H7 (cell line): ENCODE measurements around the gene CALB2. TPM values are rescaled to one million over a fixed set of nuclear protein-coding genes. Genes with fewer than 3 reads are reported as not detected.

ENCODE experiments used
- DNase-seq: peaks from one replicate; pipeline ENCODE4 v3.0.0; 2012
- H3K27me3 ChIP-seq: 2 replicates; pipeline ENCODE4 v1.6.0; 2011; ENCODE audit warnings: mild to moderate bottlenecking, low read length; ENCODE audit not compliant: control insufficient read depth, insufficient read depth
- H3K36me3 ChIP-seq: replicated peaks from 2 replicates; pipeline ENCODE4 v1.5.1; 2011; ENCODE audit warnings: low read length; ENCODE audit not compliant: control insufficient read depth, insufficient read depth
- H3K4me3 ChIP-seq: 2 replicates; pipeline ENCODE4 v1.5.1; 2011; ENCODE audit warnings: low read depth, mild to moderate bottlenecking, control low read depth, low read length, moderate library complexity; ENCODE audit not compliant: insufficient read depth
- total RNA-seq: library from RNA; depleted of rRNA; stranded (reverse); fragments of >200 nt; shearing (Covaris generic); gene quantifications from 2 replicates; pipeline ENCODE4 v1.2.3, GENCODE V29; 2014

The CALB2 gene
- total RNA-seq, 1 experiment from 2014 or later = 1.0 TPM

DNA sequence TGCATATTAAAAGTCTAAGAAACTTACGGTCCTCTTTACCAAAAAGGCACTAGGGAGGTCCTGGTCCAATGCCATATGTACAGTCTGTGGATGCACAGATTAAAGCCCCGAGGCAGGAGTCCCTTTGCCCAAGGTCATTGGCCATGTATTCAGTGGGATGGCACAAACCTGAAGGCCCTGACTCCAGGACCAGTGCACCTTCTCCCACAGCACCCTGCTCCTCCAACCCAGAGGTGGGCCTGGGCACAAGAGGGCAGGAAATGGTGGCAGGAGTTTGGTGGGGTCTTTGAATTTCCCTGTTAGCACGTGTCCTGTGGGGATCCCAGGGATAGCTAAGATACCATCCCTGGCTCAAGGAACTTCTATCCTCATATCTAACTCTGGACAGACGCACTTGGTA, 54.8 kb downstream of the CALB2 start:
- Histone ChIP-seq H3K36me3 (no peaks in the 10 kb centered on the region), H3K4me3 (no peak overlapping the region), H3K27me3 (no peaks in the 10 kb centered on the region; the same call in 1 of the 2 replicates)
- no peak for DNase-seq

DNA sequence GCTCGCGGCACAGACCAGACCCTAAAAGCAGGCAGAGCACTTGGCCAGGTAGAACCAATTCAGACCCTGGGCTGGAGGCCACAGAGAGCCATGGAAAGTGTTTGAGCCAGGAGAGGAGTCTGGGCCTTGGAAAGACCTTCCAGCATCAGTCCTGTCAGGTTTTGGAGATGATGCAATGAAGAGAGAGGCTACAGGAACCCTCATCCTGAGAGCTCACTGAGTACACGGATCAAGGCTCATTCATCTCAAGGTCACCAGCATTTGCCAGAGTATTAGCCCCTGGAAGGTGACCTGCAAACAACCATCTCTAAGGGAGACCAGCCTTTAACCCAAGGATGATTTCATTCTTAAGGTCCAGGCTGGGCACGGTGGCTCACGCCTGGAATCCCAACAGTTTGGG, 55.5 kb downstream of the CALB2 start:
- no peak for DNase-seq
- H3K36me3 ChIP-seq = no peaks in the 10 kb centered on the region
- no peak overlapping the region for H3K4me3 ChIP-seq
- no peaks in the 10 kb centered on the region; the same call in 1 of the 2 replicates for H3K27me3 ChIP-seq

DNA sequence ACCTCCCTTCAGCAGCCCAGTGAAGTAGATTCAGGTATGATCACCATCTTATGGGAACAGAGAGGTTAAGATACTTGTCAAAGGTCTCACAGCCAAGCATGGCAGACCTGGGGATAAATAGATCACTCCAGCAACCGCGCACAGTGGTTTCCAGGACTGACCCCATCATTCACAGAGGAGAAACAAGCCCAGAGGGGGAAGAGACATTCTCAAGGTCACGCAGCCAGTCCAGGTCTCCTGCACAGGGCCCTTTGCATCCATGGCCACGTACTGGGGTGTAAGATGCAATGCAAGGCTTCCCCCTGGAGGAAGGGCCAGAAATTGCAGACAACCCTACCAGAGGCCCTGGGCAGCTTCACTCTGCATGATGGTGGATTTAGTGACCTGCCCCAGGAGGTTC, 63.4 kb downstream of the CALB2 start:
- DNase-seq = peak; percentile 84
- Histone ChIP-seq H3K27me3 (peaks cover 20% of the 10 kb centered on the region), H3K4me3 (no peak overlapping the region), H3K36me3 (no peaks in the 10 kb centered on the region)

DNA sequence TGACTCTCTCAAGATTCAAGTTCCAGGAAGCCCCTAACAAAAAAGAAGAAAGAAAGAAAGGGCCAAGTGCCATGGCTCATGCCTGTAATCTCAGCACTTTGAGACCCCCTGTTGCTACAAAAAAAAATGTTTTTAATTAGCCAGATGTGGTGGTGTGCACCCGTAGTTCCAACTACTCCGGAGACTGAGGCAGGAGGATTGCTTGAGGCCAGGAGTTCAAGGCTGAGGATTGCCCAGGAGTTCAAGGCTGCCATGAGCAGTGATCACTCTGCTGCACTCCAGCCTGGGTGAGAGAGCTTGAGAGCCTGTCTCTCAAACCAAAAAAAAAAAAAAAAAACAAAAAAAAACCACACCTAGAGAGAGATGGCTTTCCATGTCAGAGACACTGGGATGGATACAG, 64.5 kb downstream of the CALB2 start:
- Histone ChIP-seq H3K4me3 (no peak overlapping the region), H3K27me3 (peaks cover 20% of the 10 kb centered on the region), H3K36me3 (no peaks in the 10 kb centered on the region)
- no peak for DNase-seq

DNA sequence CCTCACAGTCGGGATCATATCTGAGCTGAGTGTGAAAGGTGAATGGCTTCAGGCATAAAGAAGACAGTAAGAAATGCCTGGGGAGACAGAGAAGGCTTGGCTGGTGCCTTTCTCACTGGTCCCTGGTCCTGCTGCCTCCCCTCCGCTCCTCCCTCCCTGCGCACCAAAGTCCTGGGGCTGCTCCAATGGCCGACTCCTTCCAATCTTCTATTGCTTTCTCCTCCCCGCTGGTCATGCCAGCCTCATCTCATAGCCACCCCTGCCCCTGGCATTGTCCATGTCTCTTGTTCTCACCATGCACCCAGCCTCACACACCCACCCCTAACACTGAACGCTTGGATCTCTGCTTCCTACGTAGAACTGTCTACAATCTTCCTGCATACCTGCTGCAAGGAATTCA, 65.3 kb downstream of the CALB2 start:
- Histone ChIP-seq H3K4me3 (no peak overlapping the region), H3K27me3 (peaks cover 20% of the 10 kb centered on the region), H3K36me3 (no peaks in the 10 kb centered on the region)
- no peak for DNase-seq

DNA sequence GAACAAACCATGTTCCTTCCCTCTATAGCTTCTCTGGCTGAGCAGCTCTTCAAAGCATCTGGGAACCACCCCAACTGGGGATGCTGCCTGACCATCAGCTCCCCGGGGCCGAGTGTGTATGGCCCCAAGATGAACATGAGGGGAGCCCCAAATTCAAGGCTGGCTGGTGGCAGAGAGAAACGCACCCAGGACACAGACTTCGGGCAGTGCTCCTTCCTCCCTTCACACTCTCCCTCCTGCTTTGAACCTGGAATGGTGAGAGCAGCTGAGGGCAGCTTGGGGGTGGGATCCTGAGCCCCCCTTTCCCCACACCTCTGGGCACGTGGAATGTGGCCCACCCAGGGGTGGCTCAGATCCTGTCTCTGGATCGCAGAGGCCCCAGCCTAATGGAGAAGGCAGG, 66.1 kb downstream of the CALB2 start:
- Histone ChIP-seq H3K36me3 (no peaks in the 10 kb centered on the region), H3K4me3 (no peak overlapping the region), H3K27me3 (peaks cover 20% of the 10 kb centered on the region)
- no peak for DNase-seq

DNA sequence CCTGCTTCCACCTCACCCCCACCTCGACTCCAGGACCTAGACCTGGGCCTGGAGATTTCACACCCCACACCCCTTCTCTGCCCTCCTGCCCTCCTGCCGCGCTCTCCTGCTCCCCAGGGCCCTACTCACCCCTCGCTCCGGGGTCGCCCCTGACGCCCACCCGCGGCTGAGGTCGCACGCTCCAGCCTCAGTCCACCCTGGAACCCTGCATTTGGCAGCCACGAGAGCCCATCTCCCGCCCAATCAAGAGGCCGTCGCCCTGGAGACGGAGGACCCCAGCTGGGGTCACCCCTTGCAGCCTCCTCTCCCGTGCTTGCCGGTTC, 67.2 kb downstream of the CALB2 start:
- DNase-seq = no peak
- Histone ChIP-seq H3K4me3 (peak overlapping the region; percentile 74), H3K36me3 (no peaks in the 10 kb centered on the region), H3K27me3 (peaks cover 20% of the 10 kb centered on the region)

DNA sequence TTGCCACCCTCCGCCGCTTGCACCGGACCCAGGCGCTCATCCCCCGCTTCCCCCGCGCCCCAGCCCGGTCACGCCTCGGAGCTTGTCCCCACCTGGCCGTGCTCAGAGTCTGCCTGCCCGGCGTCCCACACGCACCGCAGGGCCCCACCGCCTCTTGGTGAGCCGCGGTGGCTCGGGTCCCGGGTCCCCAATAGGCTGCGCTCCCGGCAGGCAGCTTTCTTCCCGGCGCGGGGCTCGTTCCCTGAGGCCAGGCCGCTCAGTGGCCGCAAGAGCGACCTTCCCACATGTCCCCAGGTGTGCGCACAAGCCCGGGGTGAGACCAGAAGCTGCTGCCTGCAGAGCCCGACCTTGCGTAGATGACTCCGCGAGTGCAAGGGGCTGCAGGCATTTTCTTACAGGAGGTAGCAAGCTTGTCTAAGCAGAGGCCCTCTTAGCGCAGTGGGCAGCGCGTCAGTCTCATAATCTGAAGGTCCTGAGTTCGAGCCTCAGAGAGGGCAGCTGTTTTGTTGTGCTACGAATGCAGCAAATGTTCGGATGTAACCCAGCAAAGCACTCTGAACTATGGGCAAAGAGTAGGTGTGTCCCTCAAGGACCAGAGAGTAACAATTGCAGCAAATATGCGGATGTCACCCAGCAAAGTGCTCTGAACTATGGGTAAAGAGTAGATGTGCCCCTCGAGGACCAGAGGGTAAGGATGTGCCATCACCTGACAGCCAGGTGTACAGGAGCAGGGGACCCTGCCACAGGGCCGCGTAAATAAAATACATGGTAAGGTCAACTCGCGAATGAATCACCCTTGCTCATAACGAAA, 67.8 kb downstream of the CALB2 start:
- Histone ChIP-seq H3K4me3 (peak overlapping the region; percentile 74), H3K36me3 (no peaks in the 10 kb centered on the region), H3K27me3 (peaks cover 20% of the 10 kb centered on the region)
- peak; percentile 93 for DNase-seq

DNA sequence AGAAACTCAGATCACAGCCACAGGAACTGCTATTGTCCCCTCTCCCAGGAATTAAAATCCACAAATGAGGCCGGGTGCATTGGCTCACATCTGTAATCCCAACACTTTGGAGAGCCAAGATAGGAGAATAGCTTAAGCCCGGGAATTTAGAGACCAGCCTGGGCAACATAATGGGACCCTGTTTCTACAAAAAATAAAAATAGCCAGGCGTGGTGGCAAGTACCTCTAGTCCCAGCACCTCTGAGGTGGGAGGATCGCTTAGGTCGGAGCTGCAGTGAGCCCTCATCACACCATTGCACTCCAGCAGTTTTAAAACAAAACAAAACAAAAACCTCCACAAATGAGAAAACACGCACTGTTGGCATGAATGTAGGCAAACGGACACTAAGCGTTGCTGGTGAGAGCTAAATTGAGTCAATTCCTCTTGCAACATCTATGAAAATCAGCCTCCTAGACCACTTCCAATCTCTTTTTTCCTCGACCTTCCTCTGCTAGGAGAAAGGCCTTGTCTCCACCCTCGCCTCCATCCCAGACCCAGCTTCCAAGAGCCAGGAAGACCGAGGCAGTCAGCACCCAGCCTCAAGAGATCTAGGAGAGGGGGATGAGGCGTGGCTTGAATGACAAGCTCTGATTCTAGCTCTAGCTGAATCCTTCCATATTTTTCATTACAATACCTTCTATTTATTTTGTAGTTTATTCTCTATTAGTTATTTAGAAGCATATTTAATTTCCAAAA, 68.5 kb downstream of the CALB2 start:
- Histone ChIP-seq H3K27me3 (peaks cover 20% of the 10 kb centered on the region), H3K4me3 (peak overlapping the region; percentile 4; the same call in 1 of the 2 replicates), H3K36me3 (no peaks in the 10 kb centered on the region)
- DNase-seq = peak; percentile 59

DNA sequence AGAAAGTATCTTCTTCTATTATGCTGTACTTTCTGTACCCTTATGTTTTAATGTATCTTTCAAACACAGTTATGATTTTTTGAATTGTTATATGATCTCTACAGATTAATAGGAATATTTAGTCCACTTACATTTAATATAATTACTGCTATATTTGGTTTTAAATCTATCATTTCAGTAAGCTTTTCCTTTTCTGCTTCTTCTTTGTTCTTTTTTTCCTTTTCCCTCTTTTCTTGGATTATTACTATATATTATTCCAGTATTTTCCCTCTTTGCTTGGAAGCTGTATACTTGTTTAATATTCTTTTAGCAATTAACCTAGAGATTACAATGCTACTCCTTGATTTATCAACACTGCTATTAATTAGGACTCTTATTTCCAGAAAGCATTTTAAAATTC, 69.9 kb downstream of the CALB2 start:
- Histone ChIP-seq H3K4me3 (no peak overlapping the region), H3K27me3 (peaks cover 20% of the 10 kb centered on the region), H3K36me3 (no peaks in the 10 kb centered on the region)
- no peak for DNase-seq

DNA sequence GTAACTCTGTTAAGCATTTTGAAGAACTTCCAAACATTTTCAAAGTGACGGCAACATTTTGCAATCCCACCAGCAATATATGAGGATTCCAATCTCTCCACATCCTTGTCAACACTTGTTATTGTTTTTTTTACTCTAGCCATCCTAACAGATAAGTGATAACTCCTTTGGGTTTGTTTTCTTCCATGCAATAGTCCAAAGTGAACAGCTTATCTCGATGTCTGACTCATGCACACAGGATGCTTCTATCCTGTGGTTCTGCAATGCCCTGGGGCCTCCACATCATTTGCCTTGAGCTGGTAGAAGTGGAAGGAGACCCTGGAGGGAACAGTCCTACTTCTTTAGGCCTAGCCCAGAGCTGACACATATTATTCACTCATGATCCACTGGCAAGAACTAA, 70.4 kb downstream of the CALB2 start:
- Histone ChIP-seq H3K4me3 (no peak overlapping the region), H3K27me3 (peaks cover 18% of the 10 kb centered on the region), H3K36me3 (no peaks in the 10 kb centered on the region)
- DNase-seq = no peak

DNA sequence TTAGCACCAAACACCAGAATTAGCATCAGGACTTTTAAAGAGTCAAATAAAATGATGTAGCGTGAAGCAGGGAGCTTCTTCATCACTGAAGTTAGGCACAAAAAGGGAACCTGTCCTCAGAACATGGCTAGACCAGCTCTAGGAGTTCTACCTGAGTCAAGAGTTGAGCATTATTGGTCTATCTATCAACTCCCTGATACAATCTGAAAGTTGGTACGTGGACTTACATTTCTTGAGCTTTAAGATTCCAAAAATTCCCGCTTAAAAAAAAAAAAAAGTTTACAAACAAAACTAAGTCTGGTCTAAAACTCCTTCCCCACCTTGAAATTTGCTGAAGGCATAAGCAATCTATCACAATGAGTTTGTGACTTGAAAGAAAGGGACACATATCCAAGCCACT, 71.1 kb downstream of the CALB2 start:
- Histone ChIP-seq H3K4me3 (no peak overlapping the region), H3K36me3 (no peaks in the 10 kb centered on the region), H3K27me3 (peaks cover 13% of the 10 kb centered on the region)
- DNase-seq = no peak

DNA sequence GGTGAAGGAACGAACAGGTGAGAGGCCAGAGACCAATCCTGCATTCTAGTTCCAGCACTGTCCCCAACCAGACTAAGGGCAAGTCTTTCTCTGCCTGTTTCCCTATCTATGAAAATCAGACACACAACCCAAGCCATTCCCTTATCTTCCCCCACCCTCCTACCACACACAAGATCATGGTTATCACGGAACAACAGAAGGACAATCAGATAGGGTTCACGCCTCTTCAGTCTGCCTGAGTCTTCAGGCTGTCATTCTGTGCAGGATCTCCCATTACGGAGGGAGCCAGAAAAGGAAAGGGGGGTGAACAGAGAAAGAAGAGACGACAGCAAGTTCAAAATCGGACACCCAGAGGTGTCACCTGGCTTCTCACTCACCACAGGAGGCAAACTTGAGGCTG, 72.2 kb downstream of the CALB2 start:
- H3K36me3 ChIP-seq = no peaks in the 10 kb centered on the region
- H3K27me3 ChIP-seq = peaks cover 3% of the 10 kb centered on the region; the same call in 1 of the 2 replicates
- no peak overlapping the region for H3K4me3 ChIP-seq
- no peak for DNase-seq

DNA sequence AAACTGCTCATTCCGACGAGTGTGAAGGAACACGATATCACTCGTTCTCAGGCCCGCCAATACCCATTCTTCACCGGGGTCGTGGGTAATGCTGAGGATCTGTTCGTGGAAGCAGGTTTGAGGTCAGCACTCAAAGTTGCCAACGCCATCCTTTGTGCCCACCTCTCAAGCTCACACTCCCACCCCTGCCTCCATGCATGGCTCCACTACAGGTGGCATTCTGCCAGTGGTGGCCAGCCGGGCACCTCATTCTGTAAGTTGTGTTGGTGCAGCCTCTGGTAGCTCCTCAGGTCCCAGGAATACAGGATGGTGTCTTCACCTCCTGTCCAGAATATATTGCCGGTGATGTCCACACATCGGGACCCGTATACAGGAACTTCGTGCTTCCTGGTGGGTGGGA, 72.7 kb downstream of the CALB2 start:
- H3K36me3 ChIP-seq = no peaks in the 10 kb centered on the region
- no peaks in the 10 kb centered on the region; the same call in 1 of the 2 replicates for H3K27me3 ChIP-seq
- DNase-seq = no peak
- H3K4me3 ChIP-seq = no peak overlapping the region

DNA sequence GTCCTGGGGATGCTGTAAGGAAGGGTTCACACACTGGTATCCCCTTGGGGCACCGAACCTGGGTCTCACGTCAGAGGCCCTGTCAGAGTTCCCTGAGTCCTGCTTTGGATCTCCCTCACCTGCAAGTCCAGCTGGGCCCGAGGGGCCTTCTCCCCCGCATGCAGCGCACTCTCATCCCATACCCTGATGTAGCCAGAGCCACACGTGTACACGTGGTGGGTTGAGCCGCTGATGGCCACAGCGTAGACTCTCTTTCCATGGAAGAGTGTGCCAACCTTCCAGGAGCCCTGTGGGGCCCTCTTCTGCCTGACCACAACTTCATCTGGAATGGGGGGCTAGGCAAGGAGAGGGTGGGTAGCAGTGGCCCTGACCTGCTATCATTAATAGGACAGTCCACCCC, 73.5 kb downstream of the CALB2 start:
- H3K4me3 ChIP-seq = no peak overlapping the region
- H3K36me3 ChIP-seq = no peaks in the 10 kb centered on the region
- H3K27me3 ChIP-seq = no peaks in the 10 kb centered on the region; the same call in 1 of the 2 replicates
- DNase-seq = no peak
